KMS-11 (cell line): Measurements from ENCODE around the gene PRPF31.
A peak's percentile ranks its signal among the peaks of the same experiment; 100 is the strongest.

Experiments used
- H2AFZ ChIP-seq: fragments of 200-600 bp; sonication (generic); 2 replicates; pipeline ENCODE4 v1.6.1; 2016; ENCODE audit warnings: antibody characterized with exemption, mixed run types, low read depth
- H3K27ac ChIP-seq: fragments of 200-600 bp; sonication (generic); 2 replicates; pipeline ENCODE4 v1.6.1; 2016; ENCODE audit warnings: mild to moderate bottlenecking, mixed run types
- H3K27me3 ChIP-seq: fragments of 200-600 bp; sonication (generic); 2 replicates; pipeline ENCODE4 v1.6.1; 2017; ENCODE audit warnings: mild to moderate bottlenecking, low read depth, mixed run types, moderate library complexity; ENCODE audit not compliant: insufficient read depth
- H3K36me3 ChIP-seq: fragments of 200-600 bp; sonication (generic); 2 replicates; pipeline ENCODE4 v1.6.1; 2017; ENCODE audit warnings: mild to moderate bottlenecking, mixed run types; ENCODE audit not compliant: insufficient read depth
- H3K4me1 ChIP-seq: fragments of 200-600 bp; sonication (generic); 2 replicates; pipeline ENCODE4 v1.6.1; 2016; ENCODE audit warnings: mild to moderate bottlenecking, low read depth, mixed run types; ENCODE audit not compliant: poor library complexity, severe bottlenecking
- H3K4me2 ChIP-seq: fragments of 200-600 bp; sonication (generic); 2 replicates; pipeline ENCODE4 v1.7.0; 2016; ENCODE audit warnings: mild to moderate bottlenecking, mixed run types
- H3K4me3 ChIP-seq: fragments of 200-600 bp; sonication (generic); IDR thresholded peaks from 2 replicates; pipeline ENCODE4 v1.6.1; 2017; ENCODE audit warnings: low read depth, low read length, mixed read lengths; ENCODE audit not compliant: insufficient read depth
- H3K79me2 ChIP-seq: fragments of 200-600 bp; sonication (generic); 2 replicates; pipeline ENCODE4 v1.6.1; 2016; ENCODE audit warnings: low read depth, mixed run types; ENCODE audit not compliant: insufficient read depth
- H3K9ac ChIP-seq: fragments of 200-600 bp; sonication (generic); 2 replicates; pipeline ENCODE4 v1.6.1; 2016; ENCODE audit warnings: mild to moderate bottlenecking, mixed run types
- H4K20me1 ChIP-seq: fragments of 200-600 bp; sonication (generic); 2 replicates; pipeline ENCODE4 v1.6.1; 2016; ENCODE audit warnings: mild to moderate bottlenecking, mixed run types; ENCODE audit not compliant: insufficient read depth
- CTCF ChIP-seq: fragments of 200-600 bp; sonication (generic); conservative IDR thresholded peaks from 2 replicates; pipeline ENCODE4 v1.6.1; 2017; ENCODE audit warnings: low read depth, mild to moderate bottlenecking, antibody characterized with exemption, low read length, moderate library complexity, mixed read lengths

PRPF31 gene

GRCh38 chr19:54129617-54129996, 14.1 kb downstream of the PRPF31 start:
- no peaks in the 10 kb centered on the region for H3K79me2 ChIP-seq
- H3K36me3 ChIP-seq = no peaks in the 10 kb centered on the region
- H3K27me3 ChIP-seq = no peaks in the 10 kb centered on the region
- H4K20me1 ChIP-seq = no peaks in the 10 kb centered on the region
- TF ChIP-seq CTCF = no peak
- no peak overlapping the region for H3K4me3 ChIP-seq
- no peak overlapping the region for H3K27ac ChIP-seq
- no peak overlapping the region for H3K9ac ChIP-seq
- H3K4me1 ChIP-seq = no peaks in the 10 kb centered on the region
- H2AFZ ChIP-seq = no peak overlapping the region
- no peak overlapping the region for H3K4me2 ChIP-seq

- Histone ChIP-seq H3K27ac (no peak overlapping the region), H2AFZ (no peak overlapping the region)
Observed at GRCh38 chr19:54133312-54133956, 17.9 kb downstream of the PRPF31 start.

GRCh38 chr19:54133957-54134590, 18.5 kb downstream of the PRPF31 start:
- Histone ChIP-seq H3K27me3 (no peaks in the 10 kb centered on the region), H3K27ac (no peak overlapping the region), H3K79me2 (peaks cover 13% of the 10 kb centered on the region), H3K4me1 (peaks cover 13% of the 10 kb centered on the region), H3K9ac (no peak overlapping the region), H2AFZ (no peak overlapping the region), H3K36me3 (no peaks in the 10 kb centered on the region), H4K20me1 (no peaks in the 10 kb centered on the region), H3K4me3 (no peak overlapping the region), H3K4me2 (no peak overlapping the region)
- TF ChIP-seq CTCF = no peak

More at GRCh38 chr19:54133312-54133956, 17.9 kb downstream of the PRPF31 start:
- TF ChIP-seq CTCF = no peak
- no peaks in the 10 kb centered on the region for H3K36me3 ChIP-seq
- H3K9ac ChIP-seq = no peak overlapping the region
- H3K79me2 ChIP-seq = peaks cover 7% of the 10 kb centered on the region
- no peak overlapping the region for H3K4me2 ChIP-seq
- peaks cover 8% of the 10 kb centered on the region for H3K4me1 ChIP-seq
- H3K27me3 ChIP-seq = no peaks in the 10 kb centered on the region
- no peak overlapping the region for H3K4me3 ChIP-seq
- H4K20me1 ChIP-seq = no peaks in the 10 kb centered on the region

GRCh38 chr19:54136086-54136863, 20.7 kb downstream of the PRPF31 start:
- H3K27ac ChIP-seq = no peak overlapping the region

More at GRCh38 chr19:54136086-54136863, 20.7 kb downstream of the PRPF31 start:
- H4K20me1 ChIP-seq = no peaks in the 10 kb centered on the region
- peak overlapping the region; percentile 95 for H3K4me2 ChIP-seq
- no peaks in the 10 kb centered on the region for H3K36me3 ChIP-seq
- TF ChIP-seq CTCF = no peak
- peaks cover 35% of the 10 kb centered on the region for H3K79me2 ChIP-seq
- peak overlapping the region; percentile 10; the same call in 1 of the 2 replicates for H3K9ac ChIP-seq
- no peak overlapping the region for H3K4me3 ChIP-seq
- H3K27me3 ChIP-seq = no peaks in the 10 kb centered on the region
- H2AFZ ChIP-seq = peak overlapping the region; percentile 72
- H3K4me1 ChIP-seq = peaks cover 16% of the 10 kb centered on the region
